Measurements from ENCODE around the gene LINC00632. TPM values are rescaled to one million over a fixed set of nuclear protein-coding genes. Genes with fewer than 3 reads are reported as not detected.

Gene LINC00632
- total RNA-seq, 2 experiments from 2014 or later, result 0.41 to 0.43 TPM

GRCh38 chrX:140822861-140823260, 113.3 kb downstream of the LINC00632 start:
- no peaks in the 10 kb centered on the region for H3K9me3 Mint-ChIP-seq
- DNase-seq (no peak), ATAC-seq (no peak)
- intact Hi-C loops (cut with micrococcal nuclease), result no loop called here
- no peaks in the 10 kb centered on the region for H3K36me3 Mint-ChIP-seq (ENCODE audit: low read depth)
- CTCF ChIA-PET, result no interaction called here
- peaks cover 4% of the 10 kb centered on the region for H3K4me1 Mint-ChIP-seq (ENCODE audit: low read depth)
- no peak overlapping the region for H3K4me3 Mint-ChIP-seq
- no peak overlapping the region for H3K27ac Mint-ChIP-seq
- no peak for TF ChIP-seq CTCF (IDR thresholded peaks at IDR 0.05)
- H3K27me3 Mint-ChIP-seq, result no peaks in the 10 kb centered on the region
- POLR2A ChIA-PET, result no interaction called here

GRCh38 chrX:140836874-140837273, 127.3 kb downstream of the LINC00632 start:
- Mint-ChIP-seq H3K27me3 (no peaks in the 10 kb centered on the region), H3K4me3 (no peak overlapping the region), H3K9me3 (no peaks in the 10 kb centered on the region), H3K36me3 (ENCODE audit: low read depth) (no peaks in the 10 kb centered on the region), H3K4me1 (ENCODE audit: low read depth) (no peaks in the 10 kb centered on the region), H3K27ac (no peak overlapping the region)
- no peak for DNase-seq
- no peak for ATAC-seq
- intact Hi-C loops (cut with micrococcal nuclease), result no loop called here
- TF ChIP-seq CTCF (IDR thresholded peaks at IDR 0.05), result no peak
- ChIA-PET CTCF (no interaction called here), POLR2A (no interaction called here)

Other genes with a start within 250 kb of the LINC00632 start
- gene SOX3, start 204.7 kb upstream of the LINC00632 start, total RNA-seq, result not detected